GM18951 (cell line): ENCODE measurements around the gene SPTBN1.

Source experiments
- POLR2A ChIP-seq: IDR thresholded peaks from 4 replicates; pipeline ENCODE4 v1.6.1; 2011; ENCODE audit warnings: mild to moderate bottlenecking; ENCODE audit not compliant: insufficient read length, insufficient read depth; ENCODE audit errors: extremely low read depth
- in situ Hi-C: fragments of 300-500 bp; cut with MboI; formaldehyde crosslinking; loops from one replicate; pipeline ENCODE4 v1.12.0; 2022; ENCODE audit warnings: low sequenced_read_pairs, mixed read lengths, inconsistent platforms; ENCODE audit not compliant: unreplicated experiment

Gene SPTBN1

GRCh38 chr2:54512183-54512582 lies 56.1 kb downstream of the SPTBN1 start:
- in situ Hi-C loops = loop anchor here (25.0 kb wide), 1 partner anchor 400 kb away; the partner anchor contains the start of gene ACYP2
- no peak for TF ChIP-seq POLR2A

GRCh38 chr2:54512663-54513362 lies 56.7 kb downstream of the SPTBN1 start:
- no peak for TF ChIP-seq POLR2A
- in situ Hi-C loops = loop anchor here (25.0 kb wide), 1 partner anchor 401 kb away; the partner anchor contains the start of gene ACYP2

DNA sequence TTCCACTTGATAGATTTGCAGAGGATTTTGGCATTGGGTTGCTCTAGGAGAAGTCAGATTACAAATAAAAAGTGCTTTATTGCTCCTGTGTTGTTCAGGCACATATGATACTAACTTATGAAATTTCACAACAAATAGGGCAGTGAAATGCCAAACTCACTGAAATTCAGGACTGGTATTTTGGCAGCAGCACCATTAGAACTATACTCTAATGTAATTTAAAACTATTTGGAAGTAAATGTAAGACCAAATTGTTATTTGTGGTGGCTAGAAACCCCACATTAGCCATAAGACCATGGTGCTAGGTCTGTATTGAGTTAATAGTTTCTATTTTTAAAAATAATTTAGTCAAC lies 57.2 kb downstream of the SPTBN1 start:
- no peak for TF ChIP-seq POLR2A
- in situ Hi-C loops = loop anchor here (25.0 kb wide), 1 partner anchor 401 kb away; the partner anchor contains the start of gene ACYP2

GRCh38 chr2:54514822-54515569 lies 58.9 kb downstream of the SPTBN1 start:
- TF ChIP-seq POLR2A = no peak
- in situ Hi-C loops = loop anchor here (25.0 kb wide), 1 partner anchor 403 kb away; the partner anchor contains the start of gene ACYP2

DNA sequence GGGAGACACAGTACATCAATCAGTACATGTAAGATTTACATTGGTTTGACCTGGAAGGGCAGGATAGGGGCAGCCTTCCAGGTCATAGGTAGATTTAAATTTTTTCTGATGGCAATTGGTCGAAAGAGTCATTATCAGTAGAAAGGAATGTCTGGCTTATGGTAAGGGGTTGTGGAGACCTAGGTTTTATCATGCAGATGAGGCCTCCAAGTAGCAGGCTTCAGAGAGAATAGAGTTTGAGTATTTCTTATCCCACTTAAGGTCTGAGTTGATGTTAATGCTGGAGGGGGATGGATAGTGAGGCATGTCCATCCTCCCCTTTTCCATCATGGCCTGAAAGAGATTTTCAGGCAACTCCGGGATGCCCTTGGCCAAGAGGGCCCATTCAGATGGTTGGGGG lies 60.7 kb downstream of the SPTBN1 start:
- in situ Hi-C loops = loop anchor here (25.0 kb wide), 1 partner anchor 405 kb away; the partner anchor contains the start of gene ACYP2
- no peak for TF ChIP-seq POLR2A

DNA sequence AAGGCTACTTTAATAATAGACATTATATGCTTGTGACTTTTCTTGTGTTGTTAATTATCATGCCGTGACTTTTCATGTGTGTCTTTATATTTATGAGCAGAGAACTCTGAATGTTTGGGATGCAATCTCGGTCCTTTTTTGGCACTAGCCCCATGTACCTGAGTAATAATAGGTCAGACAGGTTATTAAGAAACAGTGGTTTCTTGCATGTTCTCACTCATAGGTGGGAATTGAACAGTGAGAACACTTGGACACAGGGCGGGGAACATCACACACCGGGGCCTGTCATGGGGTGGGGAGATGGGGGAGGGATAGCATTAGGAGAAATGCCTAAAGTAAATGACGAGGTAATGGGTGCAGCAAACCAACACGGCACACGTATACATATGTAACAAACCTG lies 61.9 kb downstream of the SPTBN1 start:
- in situ Hi-C loops = loop anchor here (25.0 kb wide), 1 partner anchor 406 kb away; the partner anchor contains the start of gene ACYP2

DNA sequence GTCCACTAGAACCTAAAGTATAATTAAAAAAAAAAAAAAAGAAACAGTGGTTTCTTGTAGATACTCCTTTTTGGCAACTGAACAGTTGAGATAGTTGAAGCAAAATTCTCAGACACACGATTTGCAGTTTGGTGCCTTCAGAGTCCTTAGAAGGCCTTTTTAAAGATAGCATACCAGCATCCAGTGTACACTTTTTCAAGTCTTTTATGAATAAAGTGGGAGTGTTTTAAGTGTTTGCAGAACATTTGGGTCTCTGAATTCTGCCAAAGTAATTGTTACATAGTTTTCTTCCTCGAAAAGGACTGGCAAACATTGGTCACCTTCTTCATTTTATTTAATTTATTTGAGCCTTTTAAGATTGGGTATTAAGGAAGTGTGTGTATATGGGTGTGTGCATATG lies 62.3 kb downstream of the SPTBN1 start:
- in situ Hi-C loops = loop anchor here (25.0 kb wide), 1 partner anchor 406 kb away; the partner anchor contains the start of gene ACYP2

DNA sequence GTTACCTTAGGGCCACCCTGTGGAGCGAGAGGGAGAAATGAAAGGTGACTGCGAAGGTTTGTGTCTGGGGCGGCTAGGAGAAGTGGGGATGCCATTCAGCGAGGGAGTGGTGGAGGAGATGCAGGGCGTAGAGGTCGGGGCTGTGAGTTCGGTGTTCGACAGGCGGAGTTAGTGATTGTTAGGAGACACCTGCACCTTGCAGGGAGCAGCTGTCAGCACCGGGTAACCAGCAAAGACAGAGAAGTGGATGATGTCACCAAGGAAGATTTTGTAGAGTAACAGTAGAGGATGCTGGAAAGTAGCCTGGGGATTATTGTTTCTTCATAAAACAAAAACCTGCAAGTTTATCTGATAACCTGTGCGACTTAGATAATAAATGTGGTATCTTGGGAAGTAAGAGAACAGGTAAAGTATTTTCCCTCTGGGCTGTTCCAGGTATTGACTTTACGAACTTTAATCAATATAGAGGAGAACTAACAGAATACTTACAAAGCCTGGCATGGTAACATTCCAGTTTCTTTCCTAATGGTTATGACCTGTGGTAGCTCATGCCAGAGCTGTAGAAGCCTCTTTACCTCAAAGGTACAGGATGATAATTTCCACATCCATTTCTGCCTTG lies 63.8 kb downstream of the SPTBN1 start:
- in situ Hi-C loops = loop anchor here (5.0 to 25.0 kb wide), 3 partner anchors 57 to 408 kb away; partner anchors contain the start of gene ACYP2
- TF ChIP-seq POLR2A = no peak

More for the DNA sequence above, 62.3 kb downstream of the SPTBN1 start:
- no peak for TF ChIP-seq POLR2A

DNA sequence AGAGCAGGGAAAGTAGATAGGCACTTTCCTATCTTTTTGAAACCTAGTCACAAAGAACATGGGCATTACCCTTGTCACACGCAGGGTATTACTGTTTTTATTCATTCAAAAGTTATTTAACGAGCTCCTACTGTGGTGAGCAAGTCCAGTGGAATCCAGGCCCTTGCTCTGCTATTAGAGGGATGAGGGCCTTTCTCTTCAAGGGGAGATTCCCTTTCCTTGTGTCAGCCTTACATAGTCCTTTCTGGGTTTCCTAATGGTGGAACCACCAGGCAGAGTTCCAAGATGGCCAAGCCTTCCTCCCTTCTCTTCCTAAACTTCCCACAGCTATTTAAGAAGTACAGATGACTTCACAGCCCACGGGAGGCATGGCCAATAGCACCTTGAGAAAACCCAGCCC lies 64.6 kb downstream of the SPTBN1 start:
- no peak for TF ChIP-seq POLR2A
- in situ Hi-C loops = loop anchor here (5.0 to 25.0 kb wide), 3 partner anchors 57 to 408 kb away; partner anchors contain the start of gene ACYP2

GRCh38 chr2:54522624-54523281 lies 66.6 kb downstream of the SPTBN1 start:
- no peak for TF ChIP-seq POLR2A
- in situ Hi-C loops = loop anchor here (5.0 to 25.0 kb wide), 3 partner anchors 55 to 410 kb away; partner anchors contain the start of gene ACYP2

DNA sequence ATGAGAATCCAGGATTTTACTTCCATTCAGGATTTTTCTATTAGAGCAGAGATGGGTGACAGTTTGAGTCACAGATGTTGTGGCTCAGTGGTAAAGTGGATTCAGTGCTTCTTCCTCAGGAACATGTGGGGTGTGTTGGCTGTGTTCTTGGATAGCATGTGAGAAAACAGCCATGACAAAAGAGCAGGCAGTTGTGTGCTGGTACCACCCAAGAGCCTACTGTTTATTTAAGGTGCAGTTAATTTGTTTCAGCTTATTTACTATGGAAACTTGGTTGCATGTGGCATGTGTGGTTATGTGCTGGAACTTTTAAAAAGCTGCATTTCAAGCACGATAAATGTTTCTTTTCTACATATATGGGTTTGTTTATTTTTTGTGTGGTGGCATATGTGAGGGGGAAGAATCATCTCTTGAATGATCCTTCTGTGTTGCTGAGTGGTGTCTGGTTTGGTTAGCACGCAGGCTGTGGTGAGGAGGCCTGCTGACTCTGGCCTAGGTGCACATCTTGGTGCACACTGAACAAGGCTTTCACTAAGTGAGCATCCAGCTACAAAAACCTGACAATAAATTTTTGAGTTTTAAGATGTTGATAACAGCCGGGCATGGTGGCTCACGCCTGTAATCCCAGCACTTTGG lies 67.3 kb downstream of the SPTBN1 start:
- in situ Hi-C loops = loop anchor here (5.0 to 25.0 kb wide), 3 partner anchors 54 to 411 kb away; partner anchors contain the start of gene ACYP2
- TF ChIP-seq POLR2A = no peak
